GM13977 (cell line): ENCODE results near the gene C1orf122.

Experiments
- DNase-seq: peaks from one replicate; pipeline ENCODE4 v3.0.0; 2012; ENCODE audit warnings: low spot score
- CTCF ChIP-seq: IDR thresholded peaks from 2 replicates; pipeline ENCODE4 v1.5.1; 2012; ENCODE audit warnings: mild to moderate bottlenecking, control low read depth; ENCODE audit not compliant: insufficient read depth; ENCODE audit errors: extremely low read depth, missing control alignments
- in situ Hi-C: fragments of 300-500 bp; cut with MboI; formaldehyde crosslinking; loops from one replicate; pipeline ENCODE4 v1.12.0; 2022; ENCODE audit warnings: low sequenced_read_pairs, low pct_unique_long_range_greater_than_20kb, mixed read lengths, inconsistent platforms; ENCODE audit not compliant: unreplicated experiment

The C1orf122 gene

GRCh38 chr1:37841652-37842051 is 34.1 kb downstream of the C1orf122 start:
- in situ Hi-C loops, result no loop called here
- no peak for DNase-seq
- TF ChIP-seq CTCF, result no peak

DNA sequence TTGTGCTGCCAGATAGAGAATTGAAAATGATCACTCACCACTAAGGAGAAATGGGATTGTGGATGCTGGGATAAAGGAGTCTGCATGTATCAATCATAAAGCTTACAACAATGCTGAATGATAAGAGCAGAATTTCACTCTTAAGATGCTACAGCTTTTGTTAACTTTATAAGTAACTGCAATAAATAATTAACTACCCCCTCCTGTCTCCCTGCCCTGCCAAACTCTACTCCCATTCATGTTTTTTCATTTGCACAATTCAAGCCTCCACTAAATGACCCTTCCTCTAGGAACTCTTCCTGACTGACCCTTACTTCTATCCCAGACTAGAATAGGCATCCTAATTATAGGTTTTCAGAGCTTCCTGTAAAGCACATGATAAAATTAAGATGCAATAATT is 36.9 kb downstream of the C1orf122 start:
- in situ Hi-C loops, result no loop called here
- DNase-seq, result no peak
- TF ChIP-seq CTCF, result no peak

DNA sequence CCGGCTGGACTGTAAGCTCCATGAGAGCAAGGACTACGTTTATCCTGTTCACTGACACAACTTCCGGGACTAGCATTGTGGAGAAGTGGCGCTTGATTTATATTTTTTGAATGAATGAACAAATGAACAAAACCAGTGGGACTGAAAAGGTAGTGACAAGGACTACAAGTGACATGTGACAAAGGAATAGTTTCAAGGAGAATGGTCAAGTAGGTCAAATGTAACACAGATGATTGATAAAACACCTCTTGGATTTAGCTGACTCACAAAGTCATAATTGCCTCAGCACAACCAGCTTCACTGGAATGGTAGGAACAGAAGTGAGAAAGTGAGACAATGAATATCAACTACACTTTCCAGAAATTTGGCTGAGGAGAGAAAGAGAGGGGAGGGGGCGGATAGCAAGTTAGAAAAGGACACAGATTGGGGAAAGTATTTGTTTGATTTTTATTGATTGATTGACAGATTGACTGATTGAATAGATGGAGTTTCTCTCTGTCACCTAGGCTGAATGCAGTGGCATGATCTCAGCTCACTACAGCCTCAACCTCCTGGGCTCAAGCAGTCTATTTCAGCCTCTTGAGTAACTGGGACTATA is 37.6 kb downstream of the C1orf122 start:
- no peak for TF ChIP-seq CTCF
- no peak for DNase-seq
- in situ Hi-C loops, result no loop called here

DNA sequence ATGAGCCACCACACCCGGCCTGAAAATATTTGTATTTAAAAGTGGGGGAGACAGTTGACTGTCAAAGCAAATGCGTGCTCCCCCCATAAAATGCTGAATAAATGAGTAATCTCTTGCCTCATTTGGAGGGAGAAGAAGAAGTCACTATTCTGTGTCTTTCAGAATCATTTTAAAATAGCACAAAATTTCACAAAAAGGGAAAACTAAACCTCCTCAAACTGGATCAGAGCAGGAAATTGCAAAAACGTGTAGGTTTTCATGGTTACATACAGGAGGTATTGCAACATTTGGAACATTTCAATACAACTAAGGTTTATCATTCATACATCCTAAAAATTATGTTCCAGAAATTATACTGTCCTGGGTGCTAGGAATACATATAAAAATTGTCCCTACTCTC is 38.2 kb downstream of the C1orf122 start:
- DNase-seq, result no peak
- no peak for TF ChIP-seq CTCF
- in situ Hi-C loops, result no loop called here

- in situ Hi-C loops, result no loop called here
- DNase-seq, result no peak
- TF ChIP-seq CTCF, result no peak
These were observed 39.2 kb downstream of the C1orf122 start for GRCh38 chr1:37846647-37847339.

GRCh38 chr1:37849480-37849879 is 41.9 kb downstream of the C1orf122 start:
- in situ Hi-C loops, result no loop called here

More at GRCh38 chr1:37849480-37849879, 41.9 kb downstream of the C1orf122 start:
- no peak for TF ChIP-seq CTCF
- DNase-seq, result no peak
